HG02884 (cell line): ENCODE results near the gene NUP62.

Source experiments
- ATAC-seq: cut with Tn5 transposase; IDR thresholded peaks from one replicate; pipeline ENCODE4 v1.9.1; 2021; ENCODE audit warnings: mild to moderate bottlenecking, moderate library complexity; ENCODE audit not compliant: unreplicated experiment

The NUP62 gene

DNA sequence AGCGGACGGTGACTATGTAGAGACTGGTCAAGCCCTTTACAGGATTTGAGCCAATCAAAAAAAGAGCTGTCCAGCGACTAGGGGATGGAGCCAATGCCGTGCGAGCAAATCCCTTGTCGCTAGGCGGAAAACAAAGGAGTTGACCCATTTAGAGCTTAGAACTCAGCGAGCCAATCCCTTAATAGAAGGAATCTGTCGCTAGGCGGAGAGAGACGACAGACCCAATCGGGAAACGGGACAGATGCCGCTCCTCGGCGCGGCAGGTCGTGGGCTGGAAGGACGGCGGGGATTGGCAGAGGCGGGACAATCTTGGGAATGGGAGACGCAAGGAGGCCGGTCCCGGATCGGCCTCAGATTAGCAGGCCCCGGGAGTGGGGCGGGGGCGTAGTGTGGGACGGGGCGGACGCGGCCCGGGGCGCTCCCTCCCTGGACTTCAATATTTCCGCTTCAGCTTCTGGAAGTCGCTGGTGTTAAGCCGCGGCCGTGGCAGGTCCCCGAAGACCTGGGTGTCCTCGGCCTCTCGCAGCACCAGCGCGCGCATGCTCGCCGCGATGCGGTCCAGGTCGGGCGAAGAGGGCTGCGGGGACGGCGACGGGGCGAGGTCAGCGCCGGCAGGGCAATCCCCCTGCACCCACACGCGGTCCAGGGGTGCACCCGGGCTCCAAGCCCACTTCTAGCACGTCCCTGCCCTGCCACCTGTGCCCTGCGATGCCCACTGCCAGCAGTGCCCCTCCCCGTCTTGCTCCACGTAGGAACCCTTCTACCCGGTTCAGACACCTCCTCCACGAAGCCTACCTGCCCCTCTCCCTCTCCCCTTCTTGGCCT is 59.6 kb downstream of the NUP62 start:
- peak; percentile 57 for ATAC-seq

DNA sequence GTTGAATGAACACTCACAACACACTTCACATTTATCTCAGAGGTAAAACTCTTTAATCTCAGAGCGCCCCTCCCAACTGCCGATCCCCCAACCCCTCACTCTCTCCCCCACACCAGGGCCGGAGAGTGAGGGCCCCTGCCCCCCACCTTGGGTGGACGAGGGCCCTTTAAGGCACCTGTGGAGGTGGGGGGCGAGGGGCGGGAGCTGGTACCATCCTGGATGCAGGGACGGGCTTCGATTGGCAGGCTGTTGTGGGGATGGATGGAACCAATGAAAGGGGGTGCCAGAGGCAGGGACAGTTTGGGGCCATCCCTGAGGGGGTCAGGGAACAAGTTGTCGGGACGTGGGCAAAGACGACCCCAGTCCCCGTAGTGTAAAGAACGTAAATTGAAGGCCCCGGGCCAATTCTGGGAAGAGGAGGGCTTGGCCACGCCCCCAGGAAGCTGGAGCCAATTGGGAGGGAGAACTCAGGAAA is 60.3 kb downstream of the NUP62 start:
- ATAC-seq = no peak

DNA sequence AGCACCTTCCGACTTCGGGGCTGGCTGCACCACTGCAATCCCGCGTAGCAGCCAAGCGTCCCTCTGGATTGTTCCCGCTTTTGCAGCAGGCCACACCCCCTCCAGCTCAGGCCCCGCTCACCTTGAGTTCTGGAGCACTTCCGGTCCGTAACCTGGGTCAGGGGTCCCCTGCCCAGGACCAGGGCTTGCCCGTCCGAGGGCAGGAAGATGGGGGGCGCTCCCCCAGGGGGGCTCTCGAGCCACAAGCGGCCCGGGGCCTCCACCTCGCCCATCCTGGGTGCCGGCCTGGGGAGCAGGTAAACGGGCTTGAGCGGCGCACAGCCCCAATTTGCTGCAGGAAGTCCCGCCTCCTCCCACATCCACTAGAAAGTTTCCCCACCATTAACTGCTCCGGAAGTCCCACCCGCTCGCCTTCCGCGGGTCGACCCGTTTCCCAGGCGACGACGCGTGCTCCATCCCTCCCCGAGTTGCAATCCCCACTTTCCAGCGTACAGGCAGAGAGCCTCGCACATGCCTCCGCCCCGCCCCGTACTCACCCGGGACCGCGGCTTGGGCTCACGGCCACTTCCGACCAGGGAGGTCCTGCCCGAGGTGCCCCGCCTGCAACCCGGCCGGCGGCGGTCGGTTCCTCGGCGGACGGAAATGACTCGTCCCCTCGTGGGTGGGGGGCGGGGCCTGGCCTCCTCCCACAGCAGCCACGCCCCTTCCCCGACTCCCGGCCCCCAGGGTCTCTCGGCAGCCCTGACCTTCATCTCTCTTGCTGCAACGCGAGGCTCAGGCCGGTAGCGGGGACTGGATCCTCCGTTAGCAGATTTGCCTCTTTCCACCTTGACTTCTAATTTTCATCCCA is 62.1 kb downstream of the NUP62 start, which contains the start of gene PNKP:
TSS of gene PNKP (minus strand) at position 644 of the 850 bp plus-strand sequence. CDS start at position 272, 372 bp downstream.
- ATAC-seq = peak; percentile 36

DNA sequence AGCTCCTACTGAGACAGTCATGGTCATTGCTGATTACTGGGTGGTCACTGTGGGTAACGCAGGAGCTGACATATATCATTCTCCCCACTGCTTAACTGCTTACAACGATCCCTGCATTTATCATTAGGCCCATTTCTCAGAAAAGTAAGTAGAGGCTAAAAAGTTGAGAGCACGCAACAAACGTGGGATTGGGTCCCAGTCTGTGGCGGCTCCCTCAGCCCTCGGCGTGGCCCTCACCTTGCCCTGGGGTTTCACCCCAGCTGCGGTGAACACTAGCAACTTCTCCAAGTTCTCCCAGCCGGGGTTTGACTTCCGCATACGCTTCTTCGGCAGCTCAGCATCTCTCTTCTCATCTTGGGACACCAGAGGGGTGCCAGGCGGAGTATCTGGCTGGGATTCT is 64.4 kb downstream of the NUP62 start:
- no peak for ATAC-seq

DNA sequence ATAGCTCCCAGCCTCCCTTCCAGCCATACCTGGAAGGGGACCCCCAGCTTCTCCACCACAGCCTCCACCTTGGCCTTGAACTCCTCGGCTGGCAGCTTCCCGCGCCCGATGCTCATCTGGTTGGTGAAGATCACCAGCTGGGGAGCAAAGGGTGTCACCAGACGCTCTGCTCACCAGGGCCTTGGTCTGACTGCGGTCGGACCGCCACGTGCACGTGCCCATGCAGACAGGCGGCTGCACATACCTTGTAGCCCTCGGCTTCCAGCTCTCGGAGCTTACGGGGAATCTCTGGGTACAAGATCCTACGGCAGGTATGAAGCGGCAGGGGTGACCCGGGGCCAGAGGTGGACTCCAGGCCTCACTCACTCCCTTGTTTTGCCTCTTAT is 65.4 kb downstream of the NUP62 start:
- no peak for ATAC-seq

DNA sequence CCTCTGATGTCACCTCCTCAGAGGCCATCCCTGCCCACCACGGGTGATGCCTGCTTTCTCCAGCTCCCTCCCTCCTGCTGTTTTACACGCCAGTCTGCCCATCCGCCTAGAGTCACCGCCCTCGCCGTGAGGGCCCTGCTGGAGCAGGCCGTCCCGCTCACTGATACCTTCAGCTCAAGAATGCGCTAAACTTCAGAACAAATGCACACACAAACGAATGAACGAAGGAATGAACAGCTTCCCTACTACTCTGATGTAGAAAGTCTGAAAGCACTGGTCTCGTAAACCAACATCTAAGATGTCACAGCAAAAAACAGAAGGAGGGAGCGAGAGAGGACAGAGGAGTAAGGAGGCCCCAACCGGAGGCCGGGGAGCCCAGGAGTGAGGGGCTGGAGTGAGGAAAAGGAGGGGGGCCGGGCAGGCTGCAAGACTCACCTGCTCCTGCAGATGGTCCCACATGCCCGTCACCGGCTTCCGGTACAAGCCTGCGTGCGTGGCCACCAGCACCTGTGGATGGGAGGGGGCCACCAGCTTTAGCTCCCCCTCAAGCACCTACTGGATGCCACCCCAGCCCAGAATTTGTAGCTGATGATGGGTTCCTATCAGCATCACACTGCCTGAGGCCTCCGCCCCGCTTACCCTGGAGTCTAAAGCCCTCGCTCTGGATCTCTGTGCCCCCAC is 65.9 kb downstream of the NUP62 start:
- ATAC-seq = no peak

DNA sequence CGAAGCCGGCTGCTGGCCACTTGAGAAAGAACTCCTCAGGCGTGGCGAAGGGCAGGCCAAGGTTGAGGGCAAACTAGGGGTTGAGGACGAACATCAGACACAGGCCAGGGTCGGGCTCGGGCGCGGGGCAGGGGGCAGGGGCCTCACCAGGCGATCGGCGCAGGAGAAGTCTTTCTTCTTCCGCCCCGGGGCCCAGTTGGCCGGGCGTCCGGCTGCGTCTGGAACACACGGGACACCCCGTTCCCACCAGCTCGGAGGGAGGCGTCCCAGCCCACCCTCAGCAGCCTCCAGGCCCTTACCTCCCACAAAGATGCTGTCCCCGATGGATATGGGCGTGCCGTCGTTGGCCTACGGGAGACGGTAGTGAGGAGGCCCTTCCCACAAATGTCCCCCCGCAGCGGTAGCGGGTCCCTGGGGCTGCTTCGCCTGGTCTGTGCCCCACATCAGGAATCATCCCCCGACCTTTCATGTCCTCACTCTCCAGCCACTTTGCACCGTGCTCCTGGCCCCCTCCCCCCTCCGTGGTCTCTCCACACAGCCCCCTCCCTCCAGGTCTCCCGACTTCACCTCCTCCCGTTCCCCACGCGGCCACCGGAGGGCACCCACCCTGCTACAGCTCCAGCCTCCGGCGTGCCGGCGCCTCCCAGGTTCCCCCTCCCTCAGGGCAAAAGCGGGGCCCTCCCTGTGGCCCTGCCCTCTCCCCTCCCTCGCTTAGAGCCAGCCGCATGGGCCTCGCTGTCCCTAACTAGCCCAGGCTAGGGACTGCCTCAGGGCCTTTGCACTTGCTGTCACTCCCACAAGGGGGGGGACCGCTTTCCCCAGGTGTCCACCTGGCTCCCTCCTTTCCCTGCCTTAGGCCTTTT is 66.7 kb downstream of the NUP62 start:
- no peak for ATAC-seq

DNA sequence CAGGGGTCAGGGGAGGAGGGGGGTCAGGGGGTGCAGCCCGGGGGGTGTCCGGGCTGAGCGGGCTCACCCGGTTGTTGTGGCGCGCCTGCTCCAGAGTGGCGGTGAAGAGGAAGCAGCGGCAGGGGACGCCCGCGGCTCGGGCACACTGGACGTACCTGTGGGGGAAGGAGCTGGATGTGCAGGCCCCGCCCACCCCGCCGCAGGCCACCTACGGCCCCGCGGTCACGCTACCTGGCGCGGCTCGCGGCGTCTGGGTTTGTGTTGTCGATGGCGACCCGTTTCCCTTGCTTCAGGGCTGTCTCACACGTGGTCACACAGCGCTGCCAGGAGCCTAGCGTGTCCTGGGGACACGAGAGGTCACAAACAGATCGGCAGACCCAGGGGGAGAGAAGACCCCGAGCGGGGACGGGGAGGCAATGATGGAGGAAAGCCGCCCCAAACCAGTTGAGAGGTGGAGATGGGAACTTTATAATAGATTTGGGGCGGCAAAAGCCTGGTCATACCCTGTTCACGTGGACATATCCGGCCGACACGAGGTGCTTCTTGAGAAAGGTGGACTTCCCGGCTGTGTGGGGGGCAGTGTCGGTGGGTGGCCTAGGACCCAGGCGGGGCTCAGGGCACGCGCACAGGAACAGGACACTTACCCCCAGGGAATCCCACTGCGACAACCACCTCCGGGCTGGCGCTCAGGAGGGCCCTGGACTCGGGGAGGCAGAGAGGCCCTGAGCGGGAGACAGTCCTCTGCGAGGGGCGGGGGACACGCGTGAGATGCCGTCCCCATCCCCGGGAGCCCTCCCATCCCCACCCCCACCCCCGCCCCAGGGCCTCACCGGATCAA is 67.5 kb downstream of the NUP62 start:
- no peak for ATAC-seq

DNA sequence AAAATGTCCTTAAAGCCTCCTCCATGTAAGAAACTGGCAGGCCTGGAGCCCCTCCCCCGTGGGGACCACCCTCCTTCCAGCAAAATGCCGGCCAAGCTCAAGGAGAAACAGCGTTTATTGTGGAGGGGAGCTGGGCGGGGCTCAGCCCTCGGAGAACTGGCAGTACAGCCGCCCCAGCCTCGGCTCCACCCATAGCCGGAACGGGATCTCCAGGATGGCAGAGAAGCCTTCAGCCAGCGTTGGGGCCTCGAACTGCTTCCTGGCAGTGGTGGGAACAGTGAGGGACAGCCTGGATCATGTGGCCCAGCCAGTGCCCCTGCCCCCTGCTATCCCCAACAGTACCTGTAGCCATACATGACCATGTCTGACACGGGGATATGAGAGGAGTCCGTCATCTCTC is 68.2 kb downstream of the NUP62 start:
- no peak for ATAC-seq

DNA sequence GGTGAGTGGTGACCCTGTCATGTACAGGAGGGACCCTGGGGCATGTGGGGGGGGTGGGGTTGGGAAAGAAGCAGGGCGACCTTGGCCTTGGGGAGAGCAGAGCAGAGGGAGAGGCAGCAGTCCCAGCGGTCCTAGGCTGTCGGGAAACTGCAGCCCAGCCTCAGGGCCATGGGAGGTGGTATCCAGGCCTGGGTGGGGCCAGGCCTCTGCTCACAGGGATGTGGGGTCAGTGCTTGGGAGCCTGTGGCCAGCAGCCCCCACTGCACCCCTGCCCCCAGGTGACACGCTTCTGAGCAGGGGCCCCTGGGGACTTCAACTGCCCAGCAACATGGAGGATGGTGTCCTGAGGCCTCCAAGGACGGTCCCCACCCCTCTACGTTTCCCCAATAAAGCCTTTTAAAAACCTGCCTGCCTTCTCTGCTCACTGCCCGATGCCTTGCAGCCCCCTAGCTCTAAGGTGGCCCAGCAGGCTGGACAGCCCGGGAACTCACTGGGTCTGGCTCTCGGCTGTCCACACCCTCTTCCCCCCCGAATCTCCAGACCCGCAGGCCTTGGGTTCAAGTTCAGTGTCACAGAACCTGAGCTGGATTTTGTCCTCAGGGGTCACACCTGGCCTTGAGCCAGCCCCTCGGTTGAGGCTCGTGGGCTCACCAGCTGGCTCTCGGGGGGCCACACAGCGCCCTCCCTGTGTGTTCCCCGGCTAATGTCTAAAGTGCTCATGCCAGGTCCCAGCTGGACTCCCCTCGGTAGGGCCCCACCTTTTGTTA is 68.8 kb downstream of the NUP62 start:
- no peak for ATAC-seq

DNA sequence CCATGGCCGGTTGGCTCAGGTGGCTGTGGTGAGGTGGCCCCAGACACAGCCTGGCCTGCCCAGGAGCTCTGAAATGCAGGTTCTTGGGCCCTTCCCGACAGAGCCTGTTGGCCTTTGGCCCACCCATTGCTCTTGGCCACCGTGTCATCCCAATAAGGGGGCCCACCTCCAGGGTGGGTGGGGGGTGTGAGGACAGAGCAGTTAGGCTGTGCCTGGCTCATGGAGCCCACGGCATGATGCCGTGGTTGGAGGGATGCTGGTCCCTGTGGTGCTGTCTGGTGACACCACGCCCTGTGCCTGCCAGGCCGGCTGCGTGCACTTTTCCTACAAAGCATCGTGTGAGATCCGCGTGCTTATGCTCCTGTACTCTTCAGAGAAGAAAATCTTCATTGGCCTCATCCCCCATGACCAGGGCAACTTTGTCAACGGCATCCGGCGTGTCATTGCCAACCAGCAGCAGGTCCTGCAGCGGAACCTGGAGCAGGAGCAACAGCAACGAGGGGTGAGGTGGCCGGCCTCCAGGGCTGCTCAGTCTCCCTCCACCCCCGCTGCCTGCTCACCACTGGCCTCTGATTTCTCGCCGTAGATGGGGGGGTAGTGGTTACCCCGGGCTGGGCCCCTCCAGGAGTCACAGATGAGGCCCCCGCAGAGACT is 69.5 kb downstream of the NUP62 start:
- no peak for ATAC-seq

DNA sequence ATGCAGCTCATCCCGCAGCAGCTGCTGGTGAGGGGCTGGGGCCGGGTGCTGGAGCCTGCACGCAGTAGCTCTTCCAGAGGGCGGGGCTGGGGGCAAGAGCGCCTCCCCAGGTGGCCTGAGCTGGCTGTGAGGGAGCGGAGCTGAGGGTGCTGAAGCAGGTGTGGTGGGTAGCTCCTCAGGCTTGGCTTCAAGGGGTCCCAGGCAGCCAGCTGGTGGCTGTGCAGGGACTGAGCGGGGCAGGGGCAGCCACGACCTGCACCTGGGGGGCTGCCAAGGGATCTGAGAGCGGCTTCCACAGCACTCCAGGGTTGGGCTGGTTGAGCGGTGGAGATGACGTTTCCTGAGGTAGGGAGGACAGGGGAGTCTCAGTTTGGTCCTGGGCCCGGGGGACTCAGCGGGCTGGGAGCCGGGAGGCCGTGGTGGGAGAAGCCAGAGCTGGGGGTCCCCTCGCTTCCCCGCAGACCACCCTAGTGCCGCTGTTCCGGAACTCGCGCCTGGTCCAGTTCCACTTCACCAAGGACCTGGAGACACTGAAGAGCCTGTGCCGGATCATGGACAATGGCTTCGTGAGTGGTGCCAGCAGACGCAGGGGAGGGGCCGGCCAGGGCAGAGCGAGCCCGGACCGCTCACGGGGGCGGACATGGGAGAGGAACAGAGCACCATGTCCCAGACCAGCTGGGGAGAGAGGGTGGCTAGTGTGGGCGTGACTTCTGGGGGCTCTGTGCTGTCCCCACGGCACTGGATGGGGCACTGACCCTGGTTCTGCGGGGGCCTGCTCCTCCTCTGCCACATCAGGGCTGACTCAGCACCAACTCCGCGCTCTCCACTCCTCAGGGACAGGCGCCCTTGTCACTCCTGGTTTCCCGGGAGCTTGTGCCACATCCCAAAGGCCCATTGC is 71.0 kb downstream of the NUP62 start:
- no peak for ATAC-seq

DNA sequence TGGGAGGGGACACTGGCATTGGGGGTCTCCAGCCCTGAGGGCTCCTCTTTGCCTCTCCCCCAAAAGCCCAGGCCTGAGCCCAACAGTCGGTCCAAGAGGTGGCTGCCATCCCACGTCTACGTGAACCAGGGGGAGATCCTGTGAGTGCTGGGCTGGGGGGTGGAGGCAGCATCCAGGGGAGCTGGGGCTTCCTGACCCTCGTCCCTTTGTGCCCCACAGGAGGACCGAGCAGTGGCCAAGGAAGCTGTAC is 71.5 kb downstream of the NUP62 start:
- ATAC-seq = no peak

DNA sequence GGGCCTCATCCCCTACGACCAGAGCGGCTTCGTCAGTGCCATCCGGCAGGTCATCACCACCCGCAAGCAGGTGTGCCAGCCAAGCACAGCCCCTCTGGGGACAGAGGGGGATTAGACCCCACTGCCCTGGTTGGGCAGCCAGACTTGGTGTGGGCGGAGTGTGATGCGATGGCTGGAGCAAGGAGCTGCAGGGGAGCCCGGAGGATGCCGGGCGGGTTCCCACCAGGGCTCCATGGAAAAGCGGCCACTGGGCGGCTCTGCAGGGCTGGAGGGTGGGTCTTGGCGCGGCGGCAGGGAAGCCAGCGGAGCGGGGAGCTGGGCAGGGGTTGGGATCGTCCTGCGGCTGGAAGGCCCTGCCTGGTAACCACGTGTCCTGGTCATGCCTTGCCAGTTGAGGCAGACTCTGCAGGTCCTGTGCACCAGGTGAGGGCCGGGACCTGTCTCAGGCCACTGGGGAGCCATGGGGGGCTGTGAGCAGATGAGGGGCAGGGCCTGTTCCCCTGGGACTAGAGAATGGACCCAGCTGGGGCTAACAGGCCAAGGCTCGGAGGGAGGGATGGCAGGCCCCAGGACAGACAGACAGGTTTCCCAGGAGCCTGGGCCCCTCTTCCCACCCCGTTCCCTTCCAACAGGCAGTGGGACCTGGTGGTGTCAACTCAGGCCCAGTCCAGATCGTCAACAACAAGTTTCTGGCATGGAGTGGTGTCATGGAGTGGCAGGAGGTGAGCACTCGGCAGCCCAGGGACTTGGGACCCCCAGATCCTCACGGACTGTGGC is 72.1 kb downstream of the NUP62 start:
- no peak for ATAC-seq
